HL-60 (cell line): ENCODE data around the gene CYSLTR2.

ENCODE experiments used
- GABPA ChIP-seq: IDR thresholded peaks from 2 replicates; pipeline ENCODE4 v1.6.1; 2012; ENCODE audit warnings: low read depth
- POLR2AphosphoS5 ChIP-seq: IDR thresholded peaks from 2 replicates; pipeline ENCODE4 v1.6.1; 2012; ENCODE audit warnings: low read depth
- SPI1 ChIP-seq: IDR thresholded peaks from 2 replicates; pipeline ENCODE4 v1.6.1; 2012; ENCODE audit warnings: low read depth, mild to moderate bottlenecking, borderline replicate concordance
- TF ChIP-seq, protein P1 (sequence below): IDR thresholded peaks from one replicate; pipeline ENCODE4 v1.5.1; 2011; ENCODE audit warnings: low read length, control low read depth, inconsistent platforms; ENCODE audit not compliant: insufficient read depth
- TF ChIP-seq, protein P2 (sequence below): IDR thresholded peaks from 2 replicates; pipeline ENCODE4 v1.6.1; 2012; ENCODE audit warnings: low read depth; ENCODE audit not compliant: insufficient replicate concordance

DNA sequence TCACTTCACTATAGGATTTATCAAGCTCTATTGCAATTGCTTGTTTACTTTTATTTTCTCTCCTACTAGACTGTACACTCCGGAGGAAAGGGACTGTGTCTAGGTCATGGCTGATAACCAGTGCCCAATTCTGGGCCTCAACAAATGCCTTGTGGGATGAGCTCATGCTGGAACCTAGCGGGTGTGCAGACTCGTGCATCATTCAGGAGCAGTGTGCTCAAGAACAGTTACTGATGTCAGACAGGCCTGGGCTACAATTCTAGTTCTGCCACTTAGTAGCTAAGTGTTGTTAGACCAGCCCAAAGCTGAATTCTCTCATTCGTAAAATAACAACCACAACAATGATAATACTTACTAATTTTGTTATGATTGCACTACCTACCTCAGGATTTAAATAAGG, 95.4 kb downstream of the CYSLTR2 start:
- TF ChIP-seq, protein P1, sequence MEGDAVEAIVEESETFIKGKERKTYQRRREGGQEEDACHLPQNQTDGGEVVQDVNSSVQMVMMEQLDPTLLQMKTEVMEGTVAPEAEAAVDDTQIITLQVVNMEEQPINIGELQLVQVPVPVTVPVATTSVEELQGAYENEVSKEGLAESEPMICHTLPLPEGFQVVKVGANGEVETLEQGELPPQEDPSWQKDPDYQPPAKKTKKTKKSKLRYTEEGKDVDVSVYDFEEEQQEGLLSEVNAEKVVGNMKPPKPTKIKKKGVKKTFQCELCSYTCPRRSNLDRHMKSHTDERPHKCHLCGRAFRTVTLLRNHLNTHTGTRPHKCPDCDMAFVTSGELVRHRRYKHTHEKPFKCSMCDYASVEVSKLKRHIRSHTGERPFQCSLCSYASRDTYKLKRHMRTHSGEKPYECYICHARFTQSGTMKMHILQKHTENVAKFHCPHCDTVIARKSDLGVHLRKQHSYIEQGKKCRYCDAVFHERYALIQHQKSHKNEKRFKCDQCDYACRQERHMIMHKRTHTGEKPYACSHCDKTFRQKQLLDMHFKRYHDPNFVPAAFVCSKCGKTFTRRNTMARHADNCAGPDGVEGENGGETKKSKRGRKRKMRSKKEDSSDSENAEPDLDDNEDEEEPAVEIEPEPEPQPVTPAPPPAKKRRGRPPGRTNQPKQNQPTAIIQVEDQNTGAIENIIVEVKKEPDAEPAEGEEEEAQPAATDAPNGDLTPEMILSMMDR = no peak
- TF ChIP-seq GABPA (no peak), POLR2AphosphoS5 (no peak), SPI1 (no peak)
- TF ChIP-seq, protein P2, sequence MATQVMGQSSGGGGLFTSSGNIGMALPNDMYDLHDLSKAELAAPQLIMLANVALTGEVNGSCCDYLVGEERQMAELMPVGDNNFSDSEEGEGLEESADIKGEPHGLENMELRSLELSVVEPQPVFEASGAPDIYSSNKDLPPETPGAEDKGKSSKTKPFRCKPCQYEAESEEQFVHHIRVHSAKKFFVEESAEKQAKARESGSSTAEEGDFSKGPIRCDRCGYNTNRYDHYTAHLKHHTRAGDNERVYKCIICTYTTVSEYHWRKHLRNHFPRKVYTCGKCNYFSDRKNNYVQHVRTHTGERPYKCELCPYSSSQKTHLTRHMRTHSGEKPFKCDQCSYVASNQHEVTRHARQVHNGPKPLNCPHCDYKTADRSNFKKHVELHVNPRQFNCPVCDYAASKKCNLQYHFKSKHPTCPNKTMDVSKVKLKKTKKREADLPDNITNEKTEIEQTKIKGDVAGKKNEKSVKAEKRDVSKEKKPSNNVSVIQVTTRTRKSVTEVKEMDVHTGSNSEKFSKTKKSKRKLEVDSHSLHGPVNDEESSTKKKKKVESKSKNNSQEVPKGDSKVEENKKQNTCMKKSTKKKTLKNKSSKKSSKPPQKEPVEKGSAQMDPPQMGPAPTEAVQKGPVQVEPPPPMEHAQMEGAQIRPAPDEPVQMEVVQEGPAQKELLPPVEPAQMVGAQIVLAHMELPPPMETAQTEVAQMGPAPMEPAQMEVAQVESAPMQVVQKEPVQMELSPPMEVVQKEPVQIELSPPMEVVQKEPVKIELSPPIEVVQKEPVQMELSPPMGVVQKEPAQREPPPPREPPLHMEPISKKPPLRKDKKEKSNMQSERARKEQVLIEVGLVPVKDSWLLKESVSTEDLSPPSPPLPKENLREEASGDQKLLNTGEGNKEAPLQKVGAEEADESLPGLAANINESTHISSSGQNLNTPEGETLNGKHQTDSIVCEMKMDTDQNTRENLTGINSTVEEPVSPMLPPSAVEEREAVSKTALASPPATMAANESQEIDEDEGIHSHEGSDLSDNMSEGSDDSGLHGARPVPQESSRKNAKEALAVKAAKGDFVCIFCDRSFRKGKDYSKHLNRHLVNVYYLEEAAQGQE = no peak
